HG03159 (cell line): ENCODE measurements around the gene KCNAB1.

Source experiments
- ATAC-seq: cut with Tn5 transposase; IDR thresholded peaks from one replicate; pipeline ENCODE4 v1.9.1; 2021; ENCODE audit warnings: mild to moderate bottlenecking, moderate library complexity; ENCODE audit not compliant: unreplicated experiment

KCNAB1 gene

GRCh38 chr3:156519758-156520162, 399.4 kb downstream of the KCNAB1 start:
- peak; percentile 90 for ATAC-seq

GRCh38 chr3:156522673-156523072, 402.3 kb downstream of the KCNAB1 start:
- no peak for ATAC-seq

- ATAC-seq, result no peak
Measured at GRCh38 chr3:156525808-156526207, 405.4 kb downstream of the KCNAB1 start.

- no peak for ATAC-seq
Measured at GRCh38 chr3:156527060-156527459, 406.7 kb downstream of the KCNAB1 start.

- ATAC-seq, result no peak
Measured at GRCh38 chr3:156530980-156531379, 410.6 kb downstream of the KCNAB1 start.

- no peak for ATAC-seq
Measured at GRCh38 chr3:156532730-156533129, 412.4 kb downstream of the KCNAB1 start.

- no peak for ATAC-seq
Measured at GRCh38 chr3:156533205-156533604, 412.8 kb downstream of the KCNAB1 start.

GRCh38 chr3:156535162-156535627, 414.8 kb downstream of the KCNAB1 start:
- no peak for ATAC-seq

- no peak for ATAC-seq
Measured at GRCh38 chr3:156535798-156536197, 415.4 kb downstream of the KCNAB1 start.

GRCh38 chr3:156536524-156537316, 416.3 kb downstream of the KCNAB1 start:
- no peak for ATAC-seq

GRCh38 chr3:156539051-156539450, 418.7 kb downstream of the KCNAB1 start:
- no peak for ATAC-seq

GRCh38 chr3:156539802-156540201, 419.4 kb downstream of the KCNAB1 start:
- ATAC-seq, result no peak

- ATAC-seq, result no peak
Measured at GRCh38 chr3:156542101-156543042, 422.0 kb downstream of the KCNAB1 start.

GRCh38 chr3:156543043-156543555, 422.7 kb downstream of the KCNAB1 start:
- no peak for ATAC-seq

- no peak for ATAC-seq
Measured at GRCh38 chr3:156547637-156548036, 427.3 kb downstream of the KCNAB1 start.

GRCh38 chr3:156548041-156548687, 427.8 kb downstream of the KCNAB1 start:
- ATAC-seq, result no peak

- ATAC-seq, result no peak
Measured at GRCh38 chr3:156548902-156549301, 428.5 kb downstream of the KCNAB1 start.

GRCh38 chr3:156551261-156551660, 430.9 kb downstream of the KCNAB1 start:
- ATAC-seq, result no peak

- no peak for ATAC-seq
Measured at GRCh38 chr3:156551746-156552145, 431.4 kb downstream of the KCNAB1 start.

- no peak for ATAC-seq
Measured at GRCh38 chr3:156552973-156553372, 432.6 kb downstream of the KCNAB1 start.
